Epithelial cell of umbilical artery (primary cell): ENCODE data around the gene LOXL3. TPM values are rescaled to one million over a fixed set of nuclear protein-coding genes. Genes with fewer than 3 reads are reported as not detected.

Source experiments
- total RNA-seq: library from RNA; depleted of rRNA; stranded (reverse); fragments of >200 nt; gene quantifications from 2 replicates; pipeline ENCODE4 v1.2.3, GENCODE V29; 2014

The LOXL3 gene, protein sequence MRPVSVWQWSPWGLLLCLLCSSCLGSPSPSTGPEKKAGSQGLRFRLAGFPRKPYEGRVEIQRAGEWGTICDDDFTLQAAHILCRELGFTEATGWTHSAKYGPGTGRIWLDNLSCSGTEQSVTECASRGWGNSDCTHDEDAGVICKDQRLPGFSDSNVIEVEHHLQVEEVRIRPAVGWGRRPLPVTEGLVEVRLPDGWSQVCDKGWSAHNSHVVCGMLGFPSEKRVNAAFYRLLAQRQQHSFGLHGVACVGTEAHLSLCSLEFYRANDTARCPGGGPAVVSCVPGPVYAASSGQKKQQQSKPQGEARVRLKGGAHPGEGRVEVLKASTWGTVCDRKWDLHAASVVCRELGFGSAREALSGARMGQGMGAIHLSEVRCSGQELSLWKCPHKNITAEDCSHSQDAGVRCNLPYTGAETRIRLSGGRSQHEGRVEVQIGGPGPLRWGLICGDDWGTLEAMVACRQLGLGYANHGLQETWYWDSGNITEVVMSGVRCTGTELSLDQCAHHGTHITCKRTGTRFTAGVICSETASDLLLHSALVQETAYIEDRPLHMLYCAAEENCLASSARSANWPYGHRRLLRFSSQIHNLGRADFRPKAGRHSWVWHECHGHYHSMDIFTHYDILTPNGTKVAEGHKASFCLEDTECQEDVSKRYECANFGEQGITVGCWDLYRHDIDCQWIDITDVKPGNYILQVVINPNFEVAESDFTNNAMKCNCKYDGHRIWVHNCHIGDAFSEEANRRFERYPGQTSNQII
- 2.9 and 4.4 TPM in 2 replicates for total RNA-seq

DNA sequence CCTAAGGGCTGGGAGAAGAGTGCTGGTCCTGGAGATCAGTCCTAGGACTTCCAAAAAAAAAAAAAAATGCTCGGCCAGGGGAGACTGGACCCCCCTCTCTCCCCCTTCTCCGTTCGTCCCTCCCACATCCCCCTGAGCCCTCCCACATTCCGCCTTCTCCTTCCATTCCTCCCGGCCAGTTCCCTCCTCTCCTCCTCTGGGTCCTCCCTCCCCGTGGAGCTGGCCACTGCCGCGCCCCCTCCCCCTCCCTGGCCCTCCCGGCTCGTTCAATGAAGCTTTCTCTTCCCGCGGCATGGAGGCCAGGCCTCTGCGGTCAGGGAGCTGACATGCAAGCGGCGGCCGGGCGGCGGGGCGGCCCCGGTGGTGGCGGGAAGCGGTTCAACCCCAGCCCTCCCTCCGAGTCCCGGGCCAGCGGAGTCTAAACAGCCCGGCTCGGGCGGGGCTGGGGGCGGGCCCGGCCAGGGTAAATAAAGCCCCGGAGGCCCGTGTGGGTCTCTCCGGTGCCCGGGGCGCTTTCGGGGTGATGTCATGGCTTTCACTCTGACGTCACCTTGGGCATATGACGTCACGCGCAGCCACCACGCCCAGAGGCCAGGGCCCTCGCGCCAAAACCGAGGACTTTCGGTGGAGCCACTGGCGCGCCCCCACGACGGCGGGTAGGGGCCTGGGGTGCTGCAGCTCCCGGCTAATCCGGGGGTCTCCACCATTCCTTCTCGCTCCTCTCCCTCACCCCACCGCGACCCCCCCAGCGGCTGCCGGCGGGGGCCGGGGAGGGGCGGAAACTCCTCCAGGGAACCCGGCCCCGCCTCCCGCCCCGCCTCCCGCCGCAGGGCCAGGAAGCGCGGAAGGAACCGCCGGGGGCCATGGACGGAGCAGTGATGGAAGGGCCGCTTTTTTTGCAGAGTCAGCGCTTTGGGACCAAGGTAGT is at the start of gene LOXL3, which contains the start of gene DOK1:
Gene LOXL3 (minus strand): TSS at position 51 of the 928 bp plus-strand sequence. CDS start 1,308 bp downstream, outside the sequence.
Gene DOK1 (plus strand): TSS at position 829 of the 928 bp plus-strand sequence. CDS start 35 bp downstream, at position 864.

DNA sequence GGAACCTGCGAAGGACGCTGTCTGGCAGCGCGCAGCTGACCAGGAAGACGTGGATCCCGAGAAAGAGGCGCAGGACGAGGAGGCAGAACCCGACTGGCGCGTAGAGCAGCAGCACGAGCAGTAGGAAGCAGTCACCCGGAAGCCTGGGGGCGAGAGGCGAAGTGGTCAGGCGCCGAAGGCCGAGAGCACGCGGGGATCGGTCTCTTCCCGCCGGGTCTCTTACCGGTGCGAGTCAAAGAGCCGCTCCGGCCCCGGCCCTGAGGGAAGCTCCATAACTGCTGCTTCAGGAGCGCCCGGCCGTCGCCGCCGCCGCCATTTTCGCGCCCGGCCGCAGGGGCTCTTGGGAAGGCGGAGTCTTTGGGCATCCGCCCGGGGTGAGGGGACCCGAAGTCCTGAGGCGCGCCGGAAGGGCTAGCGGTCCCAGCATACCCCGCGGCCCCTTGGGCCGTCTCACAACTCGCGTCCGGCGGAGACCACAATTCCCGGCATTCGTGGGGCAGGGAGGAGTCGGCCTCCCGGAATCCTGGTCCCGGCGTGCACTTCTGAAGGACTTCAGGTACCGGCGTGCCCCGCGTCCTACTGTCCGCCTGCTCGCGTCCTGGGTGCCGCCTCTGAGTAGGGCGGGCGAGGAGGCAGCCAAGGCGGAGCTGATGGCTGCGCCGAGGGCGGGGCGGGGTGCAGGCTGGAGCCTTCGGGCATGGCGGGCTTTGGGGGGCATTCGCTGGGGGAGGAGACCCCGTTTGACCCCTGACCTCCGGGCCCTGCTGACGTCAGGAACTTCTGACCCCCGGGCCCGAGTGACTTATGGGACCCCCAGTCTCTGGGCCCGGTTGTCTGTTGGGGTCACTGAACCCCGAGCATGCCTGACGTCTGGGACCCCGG is 24.1 kb downstream of the LOXL3 start, which contains the start of the genes AUP1 and HTRA2:
Gene AUP1 (minus strand): TSS at position 350 of the 882 bp plus-strand sequence. CDS start 77 bp downstream, at position 273.
Gene HTRA2 (plus strand): TSS at position 577 of the 882 bp plus-strand sequence. CDS start 74 bp downstream, at position 651.

DNA sequence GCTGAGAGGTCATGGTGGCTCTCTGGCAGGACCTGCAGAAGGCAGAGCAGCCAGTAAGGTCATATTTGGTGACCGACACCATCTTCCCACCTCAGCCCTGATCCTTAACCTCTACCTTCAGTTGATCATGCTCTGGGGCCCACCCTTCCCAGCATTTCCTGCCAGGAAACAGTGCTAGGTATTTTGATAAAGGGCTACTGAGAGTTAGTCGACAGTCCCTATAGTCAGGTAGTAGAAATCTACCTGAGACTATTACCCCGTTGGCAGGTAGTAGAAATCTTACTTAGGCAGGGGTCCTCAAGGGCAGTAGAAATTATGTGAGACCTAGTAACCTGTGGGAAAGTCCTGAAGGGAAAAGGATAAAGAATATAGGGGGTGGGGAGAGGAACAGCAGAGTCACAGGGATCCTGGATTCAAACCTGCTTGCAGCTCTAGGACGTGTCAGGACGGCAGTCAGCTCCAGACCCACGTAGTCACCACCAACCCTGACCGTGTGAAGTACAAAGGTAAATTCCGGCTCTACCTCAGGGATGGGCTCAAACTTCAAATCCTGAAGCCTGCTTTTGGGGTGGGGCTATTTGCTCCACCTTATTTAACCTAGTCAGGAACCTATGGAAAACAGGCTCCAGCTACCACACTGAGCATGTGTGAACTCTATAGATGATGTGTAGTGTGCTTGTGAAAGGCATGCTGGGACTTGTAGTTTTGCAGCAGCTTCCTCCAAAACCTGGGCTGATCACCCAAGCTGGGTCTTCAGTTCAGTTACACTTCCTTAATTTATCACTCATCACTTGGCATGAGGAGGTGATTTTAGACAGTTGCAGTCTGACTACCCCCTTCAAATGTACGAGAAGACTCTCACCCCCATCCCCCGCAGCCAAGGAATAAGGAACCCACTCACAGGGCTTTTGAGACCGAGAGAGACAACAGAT is 27.8 kb downstream of the LOXL3 start, which contains the start of gene DQX1:
Gene DQX1 (minus strand): TSS at position 515 of the 932 bp plus-strand sequence. CDS start 502 bp downstream, at position 13.

DNA sequence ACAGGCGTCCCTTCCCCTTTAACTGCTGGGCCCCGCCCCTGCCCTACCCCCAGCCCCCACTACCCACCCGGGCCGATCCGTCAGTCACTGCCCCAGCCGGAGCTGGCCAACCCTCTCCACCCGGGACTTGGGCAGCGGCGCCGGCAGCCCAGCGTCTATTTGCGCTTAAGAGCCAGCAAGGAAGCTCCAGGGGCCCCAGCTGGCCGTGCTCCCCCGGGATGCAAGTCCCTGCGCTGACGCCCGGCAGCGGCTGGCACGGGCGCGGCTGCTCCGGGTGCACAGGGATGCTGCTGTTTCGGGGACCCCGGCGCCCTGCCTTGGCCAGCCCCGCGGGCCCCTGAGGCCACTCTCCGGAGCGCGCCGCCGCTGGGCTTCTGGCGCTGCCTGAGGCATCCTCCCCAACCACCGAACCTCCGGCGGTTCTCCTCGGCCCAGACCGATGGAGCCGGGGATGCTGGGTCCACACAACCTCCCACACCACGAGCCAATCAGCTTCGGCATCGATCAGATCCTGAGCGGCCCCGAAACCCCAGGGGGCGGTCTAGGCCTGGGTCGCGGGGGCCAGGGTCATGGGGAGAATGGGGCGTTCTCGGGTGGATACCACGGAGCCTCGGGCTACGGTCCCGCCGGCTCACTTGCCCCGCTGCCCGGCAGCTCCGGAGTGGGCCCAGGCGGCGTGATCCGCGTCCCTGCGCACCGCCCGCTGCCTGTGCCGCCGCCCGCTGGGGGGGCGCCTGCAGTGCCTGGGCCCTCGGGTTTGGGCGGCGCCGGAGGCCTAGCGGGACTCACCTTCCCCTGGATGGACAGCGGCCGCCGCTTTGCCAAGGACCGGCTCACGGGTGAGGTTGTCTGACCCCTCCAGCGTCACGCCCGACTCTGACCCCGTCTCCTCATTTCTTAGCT is 39.1 kb downstream of the LOXL3 start, which contains the start of gene TLX2:
Gene TLX2 (plus strand): TSS at position 83 of the 903 bp plus-strand sequence. CDS start 357 bp downstream, at position 440.

DNA sequence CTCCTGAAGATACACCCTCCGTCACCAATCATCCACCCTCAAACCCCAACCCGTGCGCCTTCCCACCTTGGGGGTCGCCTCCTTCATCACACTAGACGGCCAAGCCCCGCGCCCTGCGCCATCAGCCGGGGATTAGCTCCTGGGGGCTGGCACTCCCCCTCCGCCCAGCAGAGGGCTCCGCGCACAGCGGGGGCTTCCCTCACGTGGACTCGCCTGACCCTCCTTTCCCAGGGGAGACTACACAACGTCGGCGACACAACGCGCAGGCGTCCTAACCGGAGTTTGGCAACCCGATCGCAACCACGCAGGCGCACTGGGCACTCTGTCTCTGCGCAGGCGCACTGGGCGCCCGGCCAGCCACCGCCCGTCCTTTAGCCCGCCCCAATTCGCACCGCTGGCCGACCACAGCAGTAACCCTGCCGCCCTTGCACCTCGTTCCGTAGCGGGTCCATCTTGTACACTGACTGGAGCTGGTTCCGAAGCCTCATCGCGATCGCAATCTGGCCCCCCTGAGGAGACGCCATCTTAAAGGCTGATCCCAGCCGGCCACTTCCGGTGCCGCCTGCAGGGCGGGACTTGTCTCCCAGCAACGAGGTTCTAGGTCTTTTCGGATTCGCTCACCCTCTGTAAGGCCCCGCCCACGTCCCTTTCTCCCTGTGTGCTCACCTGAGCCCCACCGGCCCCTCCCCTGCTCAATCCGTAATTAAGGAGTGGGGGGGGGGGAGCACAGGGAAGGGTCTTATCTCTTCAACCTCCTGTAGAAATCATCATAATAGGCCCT is 46.4 kb downstream of the LOXL3 start, which contains the start of gene PCGF1:
Gene PCGF1 (minus strand): TSS at position 551 of the 781 bp plus-strand sequence. CDS start 27 bp downstream, at position 524.

DNA sequence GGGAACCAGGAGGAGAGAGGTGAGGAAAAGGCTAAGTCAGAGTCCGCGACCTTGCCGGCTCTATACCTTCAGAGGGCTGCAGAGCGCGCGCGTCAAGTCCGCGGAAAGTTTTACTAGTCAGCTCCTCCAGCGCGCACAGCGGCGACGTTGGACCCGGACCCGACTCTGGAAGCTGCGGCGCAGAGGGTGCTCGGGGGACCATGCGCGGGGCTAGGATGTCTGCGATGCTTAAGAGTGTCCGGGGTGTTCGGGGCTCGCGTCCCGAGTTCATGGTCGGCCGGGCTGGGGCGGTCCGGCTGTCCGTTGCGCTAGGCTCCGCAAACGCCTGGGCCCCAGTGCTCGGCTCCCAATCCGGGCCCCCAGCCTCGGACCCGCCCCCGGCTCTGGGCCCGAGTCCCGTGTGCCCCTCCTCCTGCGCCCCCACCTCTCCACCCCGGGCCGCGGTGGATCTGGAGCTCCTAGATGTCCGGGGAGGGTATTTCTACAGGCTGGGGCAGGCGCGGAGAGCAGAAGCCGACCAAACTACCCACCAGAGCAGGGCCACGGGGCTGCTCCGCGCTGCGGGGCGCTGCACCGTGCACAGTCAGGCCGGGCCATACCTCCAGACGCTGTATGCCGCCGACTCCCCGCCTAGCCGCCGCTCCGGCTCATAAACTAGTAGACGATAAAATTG is 54.3 kb downstream of the LOXL3 start, which contains the start of gene LBX2:
Gene LBX2 (minus strand): TSS at position 337 of the 673 bp plus-strand sequence. CDS start 66 bp downstream, at position 271.

DNA sequence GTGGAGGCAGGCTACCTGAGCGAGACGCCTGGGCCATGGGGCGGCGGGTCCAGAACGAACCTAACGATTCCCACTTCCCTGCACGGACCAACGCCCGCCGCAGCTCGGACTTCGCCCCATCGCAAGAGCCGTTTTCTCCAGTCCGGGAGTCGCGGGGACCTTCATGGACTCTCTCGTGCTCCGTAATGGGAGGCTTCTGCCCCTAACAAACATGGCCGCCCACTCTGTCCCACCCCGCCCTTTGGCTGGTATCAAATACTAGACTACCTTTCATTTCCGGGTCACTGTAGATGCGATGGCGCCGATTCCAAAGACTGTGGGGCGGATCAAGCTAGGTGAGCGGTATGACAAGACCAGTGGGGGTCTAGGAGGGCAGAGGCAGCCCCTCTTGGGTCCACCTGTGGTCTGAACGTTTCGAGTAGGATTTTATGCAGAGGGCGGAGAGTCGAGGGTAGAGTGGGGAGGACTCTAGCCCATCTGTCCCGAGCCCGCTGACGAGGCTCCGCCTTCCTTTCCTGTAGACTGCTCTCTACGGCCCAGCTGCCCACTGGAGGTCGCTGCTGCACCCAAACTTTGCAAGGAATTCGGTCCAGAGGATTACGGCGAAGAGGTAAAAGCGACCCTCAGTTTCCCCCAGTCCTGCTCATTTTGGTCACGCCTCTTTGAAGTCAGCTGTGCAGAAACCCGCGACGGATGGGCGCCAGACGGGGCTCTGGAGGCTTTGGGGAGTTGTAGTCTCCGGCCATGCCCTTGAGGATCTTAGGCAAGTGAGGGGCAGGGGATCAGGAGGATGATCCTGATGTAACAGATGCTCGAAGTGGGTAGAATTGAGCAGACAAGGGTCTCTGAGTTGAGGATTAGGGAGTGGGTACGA is 70.7 kb downstream of the LOXL3 start, which contains the start of the genes CCDC142 and TTC31:
Gene CCDC142 (minus strand): TSS at position 198 of the 874 bp plus-strand sequence. CDS start 161 bp downstream, at position 37.
Gene TTC31 (plus strand): TSS at position 281 of the 874 bp plus-strand sequence. CDS start 15 bp downstream, at position 296.

Other genes with a start within 250 kb of the LOXL3 start
- gene SLC4A5, start 210.5 kb downstream of the LOXL3 start, total RNA-seq: 0.30 and 0.32 TPM in 2 replicates
- 113 and 127 TPM in 2 replicates for gene DCTN1, start 173.6 kb downstream of the LOXL3 start, total RNA-seq
- gene C2orf81, start 132.3 kb downstream of the LOXL3 start, total RNA-seq: 0.46 and 0.65 TPM in 2 replicates
- gene WDR54, start 132.2 kb downstream of the LOXL3 start, total RNA-seq: 47.9 and 65.3 TPM in 2 replicates
- 7.1 and 10.3 TPM in 2 replicates for gene RTKN, start 112.0 kb downstream of the LOXL3 start, total RNA-seq
- 11.7 and 23.1 TPM in 2 replicates for gene INO80B, start 98.9 kb downstream of the LOXL3 start, total RNA-seq
- 30.4 and 30.5 TPM in 2 replicates for gene WBP1, start 95.5 kb downstream of the LOXL3 start, total RNA-seq
- gene MOGS, start 88.6 kb downstream of the LOXL3 start, total RNA-seq: 72.8 and 91.3 TPM in 2 replicates
- gene MRPL53, start 81.3 kb downstream of the LOXL3 start, total RNA-seq: 47.7 and 52.4 TPM in 2 replicates
- 13.6 and 22.9 TPM in 2 replicates for gene CCDC142, start 70.9 kb downstream of the LOXL3 start, total RNA-seq
- 7.1 and 16.3 TPM in 2 replicates for gene TTC31, start 70.9 kb downstream of the LOXL3 start, total RNA-seq
- gene LBX2, start 54.3 kb downstream of the LOXL3 start, total RNA-seq: 1.6 and 1.7 TPM in 2 replicates
- gene PCGF1, start 46.2 kb downstream of the LOXL3 start, total RNA-seq: 14.3 and 17.2 TPM in 2 replicates
- not detected in 2 replicates for gene TLX2, start 39.5 kb downstream of the LOXL3 start, total RNA-seq
- not detected in 2 replicates for gene DQX1, start 27.7 kb downstream of the LOXL3 start, total RNA-seq
- gene AUP1, start 24.2 kb downstream of the LOXL3 start, total RNA-seq: 84.8 and 116 TPM in 2 replicates
- 40.7 and 63.3 TPM in 2 replicates for gene HTRA2, start 24.0 kb downstream of the LOXL3 start, total RNA-seq
- 15.9 and 21.6 TPM in 2 replicates for gene DOK1, start 778 bp upstream of the LOXL3 start, total RNA-seq
- gene M1AP, start 94.4 kb upstream of the LOXL3 start, total RNA-seq: not detected in 2 replicates
- gene SEMA4F, start 100.3 kb upstream of the LOXL3 start, total RNA-seq: 4.2 and 4.7 TPM in 2 replicates